Amygdala (tissue), 56 donors: ENCODE measurements around the gene CDK16.
A peak's percentile ranks its signal among the peaks of the same experiment; 100 is the strongest.
"Not testable (repeated sequence)": the region's sequence is repeated elsewhere in the genome, so short reads cannot be mapped to it uniquely, and the experiment has no call there.

Source experiments
- DNase-seq, 56 donors: peaks; one replicate each; lab custom pipeline; 2025; lab: John Stamatoyannopoulos, UW

Gene CDK16

GRCh38 chrX:47242321-47242720 is 23.8 kb downstream of the CDK16 start:
- DNase-seq: no peak

GRCh38 chrX:47243351-47243750 is 24.9 kb downstream of the CDK16 start:
- DNase-seq: no peak

- no peak for DNase-seq
Observed at GRCh38 chrX:47244676-47245075, 26.2 kb downstream of the CDK16 start.

GRCh38 chrX:47245156-47245555 is 26.7 kb downstream of the CDK16 start:
- no peak for DNase-seq

GRCh38 chrX:47247206-47247998 is 28.9 kb downstream of the CDK16 start:
- no peak for DNase-seq

GRCh38 chrX:47247999-47248320 is 29.5 kb downstream of the CDK16 start:
- peak in 1 of 56 donors; percentile 0 for DNase-seq

- no peak for DNase-seq
Observed at GRCh38 chrX:47248576-47248975, 30.1 kb downstream of the CDK16 start.

GRCh38 chrX:47250017-47250347 is 31.5 kb downstream of the CDK16 start:
- no peak for DNase-seq

GRCh38 chrX:47257620-47258019 is 39.1 kb downstream of the CDK16 start:
- not testable (repeated sequence) for DNase-seq

GRCh38 chrX:47264483-47265173 is 46.1 kb downstream of the CDK16 start:
- no peak for DNase-seq

GRCh38 chrX:47266643-47267042 is 48.2 kb downstream of the CDK16 start:
- DNase-seq: no peak

- DNase-seq: no peak
Observed at GRCh38 chrX:47272013-47272408, 53.5 kb downstream of the CDK16 start.

GRCh38 chrX:47273011-47273730 is 54.7 kb downstream of the CDK16 start:
- no peak for DNase-seq

- no peak for DNase-seq
Observed at GRCh38 chrX:47278691-47279090, 60.2 kb downstream of the CDK16 start.
